Choroid plexus epithelial cell (primary cell): ENCODE measurements around the gene SUPT5H.
A peak's percentile ranks its signal among the peaks of the same experiment; 100 is the strongest.

Source experiments
- DNase-seq: peaks from one replicate; pipeline ENCODE4 v3.0.0-alpha.2; 2010; ENCODE audit warnings: low read depth
- H3K4me3 ChIP-seq: 2 replicates; pipeline ENCODE4 v1.5.1; 2011; ENCODE audit warnings: low read depth, mild to moderate bottlenecking, control low read depth, low read length, moderate library complexity
- CTCF ChIP-seq: conservative IDR thresholded peaks from 2 replicates; pipeline ENCODE4 v1.5.1; 2011; ENCODE audit warnings: low read depth, mild to moderate bottlenecking, control low read depth, inconsistent platforms, low read length, moderate library complexity

SUPT5H gene

GRCh38 chr19:39499932-39500331, 54.5 kb downstream of the SUPT5H start:
- no peak overlapping the region for H3K4me3 ChIP-seq
- TF ChIP-seq CTCF, result no peak
- DNase-seq, result no peak

- no peak for TF ChIP-seq CTCF
- no peak for DNase-seq
- no peak overlapping the region for H3K4me3 ChIP-seq
Observed at GRCh38 chr19:39500543-39500942, 55.2 kb downstream of the SUPT5H start.

- TF ChIP-seq CTCF, result no peak
- no peak overlapping the region for H3K4me3 ChIP-seq
- no peak for DNase-seq
Observed at GRCh38 chr19:39501340-39501739, 56.0 kb downstream of the SUPT5H start.

GRCh38 chr19:39502640-39503417, 57.4 kb downstream of the SUPT5H start:
- H3K4me3 ChIP-seq, result no peak overlapping the region
- DNase-seq, result peak; percentile 73
- peak; percentile 49 for TF ChIP-seq CTCF

GRCh38 chr19:39506598-39506943, 61.2 kb downstream of the SUPT5H start:
- TF ChIP-seq CTCF, result no peak
- DNase-seq, result no peak
- peak overlapping the region; percentile 38 for H3K4me3 ChIP-seq

GRCh38 chr19:39506944-39507714, 61.7 kb downstream of the SUPT5H start:
- DNase-seq, result peak; percentile 67
- peak overlapping the region; percentile 58 for H3K4me3 ChIP-seq
- no peak for TF ChIP-seq CTCF
